BE2C (cell line): ENCODE data around the gene IFI27.

Experiments
- DNase-seq: peaks from one replicate; pipeline ENCODE4 v3.0.0-alpha.2; 2020
- H3K27me3 ChIP-seq: fragments of 250-450 bp; sonication (Bioruptor Pico); 2 replicates; pipeline ENCODE4 v1.5.1; 2020; ENCODE audit warnings: mild to moderate bottlenecking
- H3K36me3 ChIP-seq: fragments of 250-450 bp; sonication (Bioruptor Pico); 2 replicates; pipeline ENCODE4 v1.5.1; 2020; ENCODE audit warnings: mild to moderate bottlenecking
- H3K4me1 ChIP-seq: fragments of 250-450 bp; sonication (Bioruptor Pico); 2 replicates; pipeline ENCODE4 v1.5.1; 2020
- H3K4me3 ChIP-seq: 2 replicates; pipeline ENCODE4 v1.5.1; 2011; ENCODE audit warnings: low read depth, low read length
- H3K9me3 ChIP-seq: fragments of 250-450 bp; sonication (Bioruptor Pico); 2 replicates; pipeline ENCODE4 v1.5.1; 2020
- CTCF ChIP-seq: IDR thresholded peaks from 2 replicates; pipeline ENCODE4 v1.5.1; 2012; ENCODE audit warnings: mild to moderate bottlenecking, low read depth, low read length

The IFI27 gene

GRCh38 chr14:94158239-94158883 lies 47.8 kb downstream of the IFI27 start:
- DNase-seq, result no peak
- Histone ChIP-seq H3K4me1 (no peaks in the 10 kb centered on the region), H3K27me3 (peaks cover 7% of the 10 kb centered on the region), H3K36me3 (no peaks in the 10 kb centered on the region), H3K4me3 (no peak overlapping the region), H3K9me3 (no peaks in the 10 kb centered on the region; the same call in 1 of the 2 replicates)
- no peak for TF ChIP-seq CTCF

- no peak for DNase-seq
- Histone ChIP-seq H3K27me3 (peaks cover 10% of the 10 kb centered on the region), H3K9me3 (no peaks in the 10 kb centered on the region), H3K4me3 (no peak overlapping the region), H3K4me1 (no peaks in the 10 kb centered on the region), H3K36me3 (no peaks in the 10 kb centered on the region)
- TF ChIP-seq CTCF, result no peak
Measured at GRCh38 chr14:94161058-94161457, 50.5 kb downstream of the IFI27 start.

GRCh38 chr14:94161981-94162380 lies 51.4 kb downstream of the IFI27 start:
- TF ChIP-seq CTCF, result no peak
- no peaks in the 10 kb centered on the region for H3K36me3 ChIP-seq
- no peaks in the 10 kb centered on the region for H3K9me3 ChIP-seq
- H3K27me3 ChIP-seq, result peaks cover 10% of the 10 kb centered on the region
- no peak overlapping the region for H3K4me3 ChIP-seq
- H3K4me1 ChIP-seq, result no peaks in the 10 kb centered on the region
- no peak for DNase-seq

- Histone ChIP-seq H3K27me3 (peaks cover 10% of the 10 kb centered on the region), H3K36me3 (no peaks in the 10 kb centered on the region), H3K4me3 (no peak overlapping the region), H3K9me3 (no peaks in the 10 kb centered on the region), H3K4me1 (no peaks in the 10 kb centered on the region)
- TF ChIP-seq CTCF, result no peak
- no peak for DNase-seq
Measured at GRCh38 chr14:94162466-94162865, 51.9 kb downstream of the IFI27 start.

GRCh38 chr14:94163796-94164195 lies 53.3 kb downstream of the IFI27 start:
- Histone ChIP-seq H3K9me3 (no peaks in the 10 kb centered on the region), H3K4me3 (no peak overlapping the region), H3K27me3 (peaks cover 3% of the 10 kb centered on the region; the same call in 1 of the 2 replicates), H3K36me3 (no peaks in the 10 kb centered on the region), H3K4me1 (no peaks in the 10 kb centered on the region)
- no peak for TF ChIP-seq CTCF
- DNase-seq, result no peak

GRCh38 chr14:94164685-94165431 lies 54.3 kb downstream of the IFI27 start:
- no peak for TF ChIP-seq CTCF
- peaks cover 3% of the 10 kb centered on the region; the same call in 1 of the 2 replicates for H3K27me3 ChIP-seq
- H3K4me3 ChIP-seq, result peak overlapping the region; percentile 38
- no peaks in the 10 kb centered on the region for H3K9me3 ChIP-seq
- no peaks in the 10 kb centered on the region for H3K4me1 ChIP-seq
- DNase-seq, result no peak
- no peaks in the 10 kb centered on the region for H3K36me3 ChIP-seq
